ENCODE results near the gene SNORC.

DNA sequence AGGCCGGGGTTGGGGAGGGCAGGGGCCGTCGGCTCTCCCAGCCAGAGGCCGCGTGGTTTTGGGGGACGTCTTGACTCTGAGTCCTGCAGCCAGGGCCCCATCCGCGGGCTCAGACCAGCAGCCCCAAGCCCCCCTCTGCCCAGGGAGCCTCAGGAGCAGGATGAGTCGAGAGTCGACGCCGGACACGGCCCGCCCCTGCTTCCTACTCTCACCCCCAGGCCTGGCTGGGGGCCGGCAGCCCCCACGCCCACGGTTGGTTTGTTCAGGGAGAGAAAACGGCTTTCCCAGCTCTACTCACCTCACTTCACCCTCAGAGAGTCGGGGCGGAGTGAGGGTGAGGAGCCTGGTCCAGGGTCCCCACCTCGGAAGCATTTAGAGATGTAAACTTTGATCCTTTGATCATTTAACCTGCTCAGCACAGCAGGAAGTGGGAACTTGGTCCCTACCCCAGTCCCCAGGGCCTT lies 6.9 kb downstream of the SNORC start:
- no peak for TF ChIP-seq CBFB (CRISPR knock-in tag; IDR thresholded peaks at IDR 0.05)
- TF ChIP-seq, protein P1, sequence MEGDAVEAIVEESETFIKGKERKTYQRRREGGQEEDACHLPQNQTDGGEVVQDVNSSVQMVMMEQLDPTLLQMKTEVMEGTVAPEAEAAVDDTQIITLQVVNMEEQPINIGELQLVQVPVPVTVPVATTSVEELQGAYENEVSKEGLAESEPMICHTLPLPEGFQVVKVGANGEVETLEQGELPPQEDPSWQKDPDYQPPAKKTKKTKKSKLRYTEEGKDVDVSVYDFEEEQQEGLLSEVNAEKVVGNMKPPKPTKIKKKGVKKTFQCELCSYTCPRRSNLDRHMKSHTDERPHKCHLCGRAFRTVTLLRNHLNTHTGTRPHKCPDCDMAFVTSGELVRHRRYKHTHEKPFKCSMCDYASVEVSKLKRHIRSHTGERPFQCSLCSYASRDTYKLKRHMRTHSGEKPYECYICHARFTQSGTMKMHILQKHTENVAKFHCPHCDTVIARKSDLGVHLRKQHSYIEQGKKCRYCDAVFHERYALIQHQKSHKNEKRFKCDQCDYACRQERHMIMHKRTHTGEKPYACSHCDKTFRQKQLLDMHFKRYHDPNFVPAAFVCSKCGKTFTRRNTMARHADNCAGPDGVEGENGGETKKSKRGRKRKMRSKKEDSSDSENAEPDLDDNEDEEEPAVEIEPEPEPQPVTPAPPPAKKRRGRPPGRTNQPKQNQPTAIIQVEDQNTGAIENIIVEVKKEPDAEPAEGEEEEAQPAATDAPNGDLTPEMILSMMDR (CRISPR knock-in tag; IDR thresholded peaks at IDR 0.05) = no peak
- TF ChIP-seq ZKSCAN1 (IDR thresholded peaks at IDR 0.05; ENCODE audit: low read length) = no peak
- TF ChIP-seq MAZ (IDR thresholded peaks at IDR 0.05; ENCODE audit: borderline replicate concordance, low read depth, low read length) = no peak
- TF ChIP-seq MAZ (CRISPR knock-in tag; IDR thresholded peaks at IDR 0.05; ENCODE audit: low read depth) = no peak; the same call in 1 of the 2 replicates
